Eye (tissue), 1 donor: Measurements from ENCODE around the gene PPP2R3A.

ENCODE experiments used
- DNase-seq: peaks from one replicate; pipeline ENCODE4 v3.0.0-alpha.2; 2015

PPP2R3A gene

DNA sequence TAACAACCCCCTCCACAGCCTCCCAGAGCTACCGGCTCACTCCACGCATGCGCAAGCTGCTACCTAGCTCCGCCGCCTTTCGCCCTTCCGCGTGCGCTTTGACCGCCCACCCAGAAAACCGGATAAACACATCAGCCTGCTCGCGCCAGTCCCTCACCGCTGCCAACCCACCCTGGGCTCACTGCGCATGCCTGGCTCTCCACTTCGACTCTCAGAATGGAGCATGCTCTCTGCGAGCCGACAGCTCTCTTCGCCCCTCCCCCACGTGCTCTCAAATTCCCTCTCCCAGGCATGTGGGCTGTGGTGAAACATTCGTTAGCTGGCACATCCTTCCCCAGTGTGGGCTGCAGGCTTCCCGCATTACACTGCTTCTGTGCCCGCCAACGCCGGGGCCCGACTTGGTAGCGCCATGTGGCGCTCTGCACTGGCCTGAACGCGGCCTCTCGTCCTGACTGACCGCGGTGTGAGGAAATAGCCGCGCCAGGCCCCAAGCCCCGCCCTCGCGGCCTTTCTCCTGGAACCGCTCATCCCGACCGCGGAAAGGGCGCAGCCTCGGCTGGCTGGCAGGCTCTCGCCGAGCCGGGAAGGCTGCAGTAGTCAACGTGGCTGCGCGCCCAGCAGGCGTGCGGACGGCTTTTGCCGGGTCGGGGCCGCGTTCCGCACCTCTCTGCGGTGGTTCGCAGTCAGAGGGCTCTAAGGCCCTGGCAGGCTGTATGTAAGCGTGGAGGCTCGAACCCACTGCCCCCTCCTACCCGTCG, 231.1 kb downstream of the PPP2R3A start:
- peak; percentile 100 for DNase-seq

DNA sequence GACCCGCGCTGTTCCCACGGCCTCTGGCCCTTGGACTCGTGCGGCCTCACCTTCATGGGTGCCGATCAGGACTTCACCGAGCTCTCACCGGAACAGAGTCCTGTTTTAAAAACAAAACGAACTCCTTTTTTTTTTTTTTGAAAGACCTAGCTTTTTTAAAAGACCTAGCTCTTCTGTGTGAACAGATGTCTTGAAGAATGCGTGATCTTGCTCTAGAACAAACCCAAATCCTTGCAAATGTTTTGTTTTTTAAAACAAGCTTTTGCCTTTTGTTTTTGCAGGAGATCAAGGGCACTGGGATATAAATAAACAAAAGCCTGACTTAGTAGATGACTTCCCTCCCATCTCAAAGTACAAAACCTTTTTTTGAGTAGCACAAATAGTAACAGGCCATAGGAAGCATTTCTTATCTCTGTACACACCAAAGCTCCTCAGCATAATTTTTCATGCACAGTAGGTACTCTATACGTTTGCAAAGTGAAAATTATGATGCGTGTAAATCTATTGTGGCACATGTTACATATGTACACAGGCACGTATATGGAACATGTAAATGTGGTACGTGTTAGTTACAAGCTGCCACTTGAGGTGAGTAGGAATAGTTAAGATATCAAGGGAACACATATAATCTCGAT, 231.7 kb downstream of the PPP2R3A start:
- DNase-seq = no peak
